ENCODE results near the gene URAD.

The URAD gene

GRCh38 chr13:28031220-28031895 lies 42.9 kb upstream of the URAD start:
- H3K4me3 ChIP-seq (ENCODE audit: low read depth, low read length) = peak overlapping the region; percentile 19
- TF ChIP-seq POLR2A (IDR thresholded peaks at IDR 0.05; ENCODE audit: extremely low read depth, insufficient read length) = no peak
- peak; percentile 67 for TF ChIP-seq MYC (IDR thresholded peaks at IDR 0.05; ENCODE audit: low read depth, low read length)
- TF ChIP-seq, protein P1, sequence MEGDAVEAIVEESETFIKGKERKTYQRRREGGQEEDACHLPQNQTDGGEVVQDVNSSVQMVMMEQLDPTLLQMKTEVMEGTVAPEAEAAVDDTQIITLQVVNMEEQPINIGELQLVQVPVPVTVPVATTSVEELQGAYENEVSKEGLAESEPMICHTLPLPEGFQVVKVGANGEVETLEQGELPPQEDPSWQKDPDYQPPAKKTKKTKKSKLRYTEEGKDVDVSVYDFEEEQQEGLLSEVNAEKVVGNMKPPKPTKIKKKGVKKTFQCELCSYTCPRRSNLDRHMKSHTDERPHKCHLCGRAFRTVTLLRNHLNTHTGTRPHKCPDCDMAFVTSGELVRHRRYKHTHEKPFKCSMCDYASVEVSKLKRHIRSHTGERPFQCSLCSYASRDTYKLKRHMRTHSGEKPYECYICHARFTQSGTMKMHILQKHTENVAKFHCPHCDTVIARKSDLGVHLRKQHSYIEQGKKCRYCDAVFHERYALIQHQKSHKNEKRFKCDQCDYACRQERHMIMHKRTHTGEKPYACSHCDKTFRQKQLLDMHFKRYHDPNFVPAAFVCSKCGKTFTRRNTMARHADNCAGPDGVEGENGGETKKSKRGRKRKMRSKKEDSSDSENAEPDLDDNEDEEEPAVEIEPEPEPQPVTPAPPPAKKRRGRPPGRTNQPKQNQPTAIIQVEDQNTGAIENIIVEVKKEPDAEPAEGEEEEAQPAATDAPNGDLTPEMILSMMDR (IDR thresholded peaks at IDR 0.05; ENCODE audit: low read depth, low read length) = no peak
- TF ChIP-seq MAX (IDR thresholded peaks at IDR 0.05; ENCODE audit: low read depth, low read length) = peak; percentile 76; the same call in 1 of the 2 replicates
- peak; percentile 98 for DNase-seq (ENCODE audit: low read depth)

DNA sequence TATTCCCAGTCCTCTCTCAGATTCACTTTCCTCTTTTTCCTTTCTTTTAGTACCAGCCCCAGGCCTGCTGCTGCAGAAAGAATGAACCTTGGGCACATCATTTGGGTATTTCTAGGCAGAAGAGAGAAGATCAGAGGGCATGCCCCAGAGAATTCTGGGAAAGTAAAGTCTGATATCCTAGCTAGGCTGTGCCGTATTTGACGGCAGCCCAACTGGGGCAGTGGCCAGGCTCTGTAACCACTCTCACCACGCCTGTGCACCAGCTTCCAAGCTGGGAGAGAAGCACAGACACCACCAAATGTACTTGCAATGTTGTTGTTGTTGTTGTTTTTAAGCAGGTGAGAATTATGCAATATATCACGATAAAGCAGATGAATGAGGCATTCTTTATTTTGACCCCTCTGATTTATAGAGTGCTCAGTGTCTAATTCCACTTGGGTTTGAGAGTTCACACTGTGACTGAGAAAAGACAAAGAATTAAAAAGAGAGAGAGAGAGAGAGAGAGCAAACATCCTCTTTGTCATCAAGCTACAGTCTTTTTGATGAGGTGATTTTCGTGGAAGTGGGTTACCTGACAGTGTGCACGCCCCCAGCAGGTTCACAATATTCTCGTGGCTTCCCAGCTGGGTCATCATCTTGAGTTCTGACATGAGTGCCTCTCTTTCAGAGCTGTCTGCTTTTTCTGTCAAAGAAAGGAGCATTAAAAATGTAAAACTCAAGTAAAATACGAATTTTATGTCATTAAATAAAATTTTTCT lies 39.3 kb upstream of the URAD start:
- TF ChIP-seq MYC (IDR thresholded peaks at IDR 0.05; ENCODE audit: low read depth, low read length) = no peak
- TF ChIP-seq, protein P1 (IDR thresholded peaks at IDR 0.05; ENCODE audit: low read depth, low read length) = no peak
- no peak for DNase-seq (ENCODE audit: low read depth)

DNA sequence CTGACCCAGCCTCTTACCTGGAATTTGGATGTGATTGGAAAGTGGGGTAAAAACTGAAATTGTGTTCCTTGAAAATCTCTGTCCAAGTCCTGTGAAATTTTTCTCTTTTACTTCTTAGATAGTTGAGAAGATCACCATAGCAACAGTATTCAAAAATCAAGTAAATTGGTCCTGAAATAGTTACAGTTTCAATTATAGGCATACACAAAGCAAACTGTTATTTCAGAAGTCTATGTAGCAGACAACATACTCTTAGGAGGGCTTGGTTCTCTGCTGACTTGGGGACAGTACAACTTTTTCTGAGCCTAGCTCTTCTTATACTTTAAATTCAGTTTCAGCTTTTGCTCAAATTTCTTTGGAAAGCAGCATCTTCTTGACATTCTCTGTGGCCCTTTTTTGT lies 38.6 kb upstream of the URAD start:
- no peak overlapping the region for H3K4me3 ChIP-seq (ENCODE audit: low read depth, low read length)
- no peak for DNase-seq (ENCODE audit: low read depth)
- no peak for TF ChIP-seq POLR2A (IDR thresholded peaks at IDR 0.05; ENCODE audit: extremely low read depth, insufficient read length)
- no peak for TF ChIP-seq MAX (IDR thresholded peaks at IDR 0.05; ENCODE audit: low read depth, low read length)
- TF ChIP-seq, protein P1 (IDR thresholded peaks at IDR 0.05; ENCODE audit: low read depth, low read length) = no peak
- no peak for TF ChIP-seq MYC (IDR thresholded peaks at IDR 0.05; ENCODE audit: low read depth, low read length)

More for the DNA sequence above, 39.3 kb upstream of the URAD start:
- H3K4me3 ChIP-seq (ENCODE audit: low read depth, low read length) = no peak overlapping the region

- DNase-seq (ENCODE audit: low read depth) = no peak
- TF ChIP-seq, protein P1 (IDR thresholded peaks at IDR 0.05; ENCODE audit: low read depth, low read length) = no peak
- TF ChIP-seq MAX (IDR thresholded peaks at IDR 0.05; ENCODE audit: low read depth, low read length) = no peak
- H3K4me3 ChIP-seq (ENCODE audit: low read depth, low read length) = no peak overlapping the region
Measured at GRCh38 chr13:28026508-28026907, 38.0 kb upstream of the URAD start.

DNA sequence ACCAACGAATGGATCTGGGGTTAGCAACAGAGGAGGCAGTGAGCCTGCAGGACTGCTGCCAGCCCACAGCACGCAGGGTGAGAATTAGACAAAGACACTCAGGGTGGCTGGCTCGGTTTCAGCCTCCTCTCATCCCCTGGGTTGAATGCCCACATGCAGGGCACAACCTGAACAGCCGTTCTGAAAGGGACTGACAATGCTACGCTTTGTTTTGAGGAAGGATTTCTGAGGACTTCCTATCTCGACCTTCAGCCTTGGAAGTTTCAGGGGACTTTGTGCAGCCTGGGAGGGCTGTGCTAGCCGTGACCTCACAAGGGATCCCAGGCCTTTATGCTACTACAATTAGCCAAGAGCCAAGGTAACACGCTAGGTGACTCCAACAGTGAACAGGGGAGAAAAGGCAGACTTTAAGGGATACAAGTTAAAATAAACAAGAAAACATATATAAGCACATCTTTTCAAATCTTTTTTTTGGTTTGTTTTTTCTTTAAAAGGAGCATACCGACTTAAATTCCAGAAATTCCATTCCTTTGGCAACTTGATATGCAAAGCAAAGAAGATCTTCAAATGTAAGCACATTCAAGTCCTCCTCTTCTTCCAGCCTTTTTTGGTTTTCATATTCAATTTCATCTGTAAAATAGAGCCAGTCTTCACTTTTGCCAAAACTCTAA lies 34.5 kb upstream of the URAD start:
- H3K4me3 ChIP-seq (ENCODE audit: low read depth, low read length) = no peak overlapping the region
- TF ChIP-seq POLR2A (IDR thresholded peaks at IDR 0.05; ENCODE audit: extremely low read depth, insufficient read length) = no peak
- TF ChIP-seq, protein P1 (IDR thresholded peaks at IDR 0.05; ENCODE audit: low read depth, low read length) = no peak
- TF ChIP-seq MYC (IDR thresholded peaks at IDR 0.05; ENCODE audit: low read depth, low read length) = no peak
- TF ChIP-seq MAX (IDR thresholded peaks at IDR 0.05; ENCODE audit: low read depth, low read length) = no peak
- no peak for DNase-seq (ENCODE audit: low read depth)

Data from NB4 (cell line).